Fibroblast of the aortic adventitia (primary cell): ENCODE measurements around the gene COQ10B. TPM values are rescaled to one million over a fixed set of nuclear protein-coding genes. Genes with fewer than 3 reads are reported as not detected.

Experiments
- DNase-seq: peaks from one replicate; pipeline ENCODE4 v3.0.0-alpha.2; 2010; ENCODE audit warnings: low read depth
- H3K4me3 ChIP-seq: 2 replicates; pipeline ENCODE4 v1.5.1; 2011; ENCODE audit warnings: low read depth, mild to moderate bottlenecking, control low read depth, low read length, moderate library complexity
- CTCF ChIP-seq: IDR thresholded peaks from 2 replicates; pipeline ENCODE4 v1.5.1; 2011; ENCODE audit warnings: mild to moderate bottlenecking, low read length, control low read depth, inconsistent platforms; ENCODE audit not compliant: insufficient read depth
- total RNA-seq: library from RNA; depleted of rRNA; stranded (reverse); fragments of >200 nt; gene quantifications from 2 replicates; pipeline ENCODE4 v1.2.3, GENCODE V29; 2012; ENCODE audit warnings: low replicate concordance

Gene COQ10B
- total RNA-seq, result 34.6 and 56.6 TPM in 2 replicates

- peak within 1 kb of the TSS; percentile 98 for H3K4me3 ChIP-seq
- TF ChIP-seq CTCF, result peak; percentile 41
- DNase-seq, result peak; percentile 99
Measured at GRCh38 chr2:197453123-197453913, at the start of gene COQ10B. COQ10B (plus strand) TSS chr2:197453552; CDS start chr2:197453561, 9 bp downstream.

- H3K4me3 ChIP-seq, result no peak overlapping the region
- no peak for TF ChIP-seq CTCF
- no peak for DNase-seq
Measured at GRCh38 chr2:197405582-197405981, 47.8 kb upstream of the COQ10B start.

GRCh38 chr2:197414039-197414438 lies 39.3 kb upstream of the COQ10B start:
- TF ChIP-seq CTCF, result no peak
- no peak for DNase-seq
- H3K4me3 ChIP-seq, result no peak overlapping the region

DNA sequence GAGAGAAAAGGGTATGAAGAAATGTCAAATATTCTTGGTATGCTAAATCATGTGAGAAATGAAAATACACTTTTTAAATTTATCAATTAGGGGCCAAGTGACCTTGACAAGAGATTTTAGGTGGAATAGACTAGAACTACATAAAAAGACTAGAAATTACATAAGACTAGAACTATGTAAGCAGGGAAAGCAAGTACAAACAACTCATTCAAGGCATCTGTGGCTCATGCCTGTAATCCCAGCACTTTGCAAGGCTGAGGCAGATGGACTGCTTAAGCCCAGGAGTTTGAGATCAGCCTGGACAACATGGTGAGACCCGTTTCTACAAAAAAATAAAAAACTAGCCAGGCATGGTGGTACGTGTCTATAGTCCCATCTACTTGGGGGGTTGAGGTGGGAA lies 38.8 kb upstream of the COQ10B start:
- H3K4me3 ChIP-seq, result no peak overlapping the region
- no peak for DNase-seq
- TF ChIP-seq CTCF, result no peak

DNA sequence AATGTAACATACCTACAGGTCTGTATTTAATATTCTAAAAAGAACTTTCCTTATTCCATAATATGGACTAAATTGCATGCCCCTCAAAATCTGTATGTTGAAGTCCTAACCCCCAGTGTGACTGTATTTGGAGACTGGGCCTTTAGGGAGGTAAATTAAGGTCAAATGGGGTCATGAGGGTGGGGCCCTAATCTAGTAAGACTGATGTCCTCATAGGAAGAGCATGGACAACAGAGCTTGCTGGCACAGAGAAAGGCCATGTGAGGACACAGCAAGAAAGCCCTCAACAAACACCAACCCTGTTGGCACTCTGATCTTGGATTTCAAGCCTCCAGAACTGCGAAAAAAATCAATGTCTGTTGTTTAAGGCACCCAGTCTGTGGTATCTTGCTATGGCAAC lies 37.1 kb upstream of the COQ10B start:
- no peak for DNase-seq
- H3K4me3 ChIP-seq, result no peak overlapping the region
- TF ChIP-seq CTCF, result no peak

- no peak overlapping the region for H3K4me3 ChIP-seq
- no peak for TF ChIP-seq CTCF
- DNase-seq, result no peak
Measured at GRCh38 chr2:197419438-197419837, 33.9 kb upstream of the COQ10B start.

GRCh38 chr2:197423307-197423706 lies 30.0 kb upstream of the COQ10B start:
- TF ChIP-seq CTCF, result no peak
- H3K4me3 ChIP-seq, result no peak overlapping the region
- DNase-seq, result no peak
